HG03060 (cell line): ENCODE measurements around the gene ADAMTSL3.
"Not testable (repeated sequence)": the region's sequence is repeated elsewhere in the genome, so short reads cannot be mapped to it uniquely, and the experiment has no call there.

Source experiments
- ATAC-seq: cut with Tn5 transposase; IDR thresholded peaks from one replicate; pipeline ENCODE4 v1.9.1; 2021; ENCODE audit warnings: low read depth, moderate number of reproducible peaks; ENCODE audit not compliant: unreplicated experiment

ADAMTSL3 gene

GRCh38 chr15:84057714-84058331, 403.9 kb downstream of the ADAMTSL3 start:
- ATAC-seq = no peak

DNA sequence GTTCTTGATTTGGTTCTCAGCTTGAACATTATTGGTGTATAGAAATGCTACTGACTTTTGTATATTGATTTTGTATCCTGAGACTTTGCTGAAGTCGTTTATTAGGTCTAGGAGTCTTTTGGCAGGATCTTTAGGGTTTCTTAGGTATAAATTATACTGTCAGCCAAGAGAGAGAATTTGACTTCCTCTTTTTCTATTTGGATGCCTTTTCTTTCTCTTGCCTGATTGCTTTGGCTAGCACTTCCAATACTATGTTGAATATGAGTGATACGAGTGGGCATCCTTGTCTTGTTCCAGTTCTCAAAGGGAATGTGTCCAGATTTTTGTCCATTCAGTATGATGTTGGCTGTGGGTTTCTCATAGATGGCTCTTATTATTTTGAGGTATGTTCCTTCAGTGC, 409.8 kb downstream of the ADAMTSL3 start:
- ATAC-seq = not testable (repeated sequence)

DNA sequence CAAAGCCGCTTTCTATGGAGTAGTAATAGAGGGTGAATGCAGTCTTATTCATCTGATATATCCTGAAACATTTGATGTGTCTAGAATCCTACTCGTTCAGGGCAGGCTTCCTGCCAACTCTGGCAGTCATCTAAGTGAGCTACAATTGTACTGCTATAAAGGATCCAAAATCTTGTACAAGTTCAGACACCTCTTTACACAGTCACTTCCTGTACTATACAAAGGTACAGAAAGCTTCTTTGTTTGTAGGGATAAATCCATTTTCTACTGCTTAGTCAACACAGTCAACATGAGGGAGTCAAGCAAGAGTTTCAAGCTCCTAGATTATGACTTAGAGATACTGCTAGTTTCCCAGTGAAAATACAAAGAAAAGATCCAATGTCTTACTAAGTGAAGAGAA, 414.8 kb downstream of the ADAMTSL3 start:
- not testable (repeated sequence) for ATAC-seq

GRCh38 chr15:84078038-84078437, 424.1 kb downstream of the ADAMTSL3 start:
- ATAC-seq = not testable (repeated sequence)

- ATAC-seq = not testable (repeated sequence)
These were observed 425.5 kb downstream of the ADAMTSL3 start for GRCh38 chr15:84079325-84079884.

GRCh38 chr15:84079885-84080777, 426.2 kb downstream of the ADAMTSL3 start:
- no peak for ATAC-seq

GRCh38 chr15:84080778-84081084, 426.8 kb downstream of the ADAMTSL3 start:
- not testable (repeated sequence) for ATAC-seq

GRCh38 chr15:84081391-84082168, 427.7 kb downstream of the ADAMTSL3 start:
- ATAC-seq = no peak

DNA sequence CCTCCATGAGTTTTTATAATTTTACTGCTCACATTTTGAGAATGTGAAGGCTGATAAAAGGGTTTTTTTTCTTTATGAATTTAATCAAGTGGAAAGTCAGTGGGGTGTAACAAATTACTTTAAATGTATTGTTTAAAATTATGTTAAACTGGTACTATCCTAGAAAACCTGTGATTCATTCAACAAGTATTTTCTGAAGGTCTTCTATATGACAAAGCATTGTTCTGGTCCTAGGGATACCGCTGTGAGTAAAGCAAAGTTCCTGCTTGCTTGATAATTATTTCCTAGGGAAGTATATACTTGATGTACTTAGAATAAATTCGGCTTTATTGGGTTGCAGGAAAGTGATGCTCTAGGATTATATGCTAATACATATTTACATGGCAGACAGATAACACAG, 428.8 kb downstream of the ADAMTSL3 start:
- ATAC-seq = no peak

DNA sequence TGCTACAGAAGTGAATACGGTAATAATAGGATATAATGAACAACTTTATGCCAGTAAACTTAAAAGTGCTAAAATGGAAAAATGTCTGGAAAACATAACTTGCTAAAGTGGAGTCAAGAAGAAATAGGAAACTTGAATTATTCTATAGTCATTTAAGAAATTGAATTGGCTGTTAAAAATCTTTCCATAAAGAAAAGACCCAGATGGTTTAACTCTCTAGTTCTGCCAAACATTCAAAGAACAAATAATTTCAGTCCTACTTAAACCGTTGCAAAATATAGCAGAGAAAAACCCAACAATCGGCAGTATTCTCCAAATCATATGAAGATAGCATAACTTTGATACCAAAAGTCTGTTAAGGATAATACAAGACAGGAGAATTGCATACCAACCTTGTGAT, 432.1 kb downstream of the ADAMTSL3 start:
- ATAC-seq = not testable (repeated sequence)
